ENCODE data around the gene GEMIN7.

- no peak for TF ChIP-seq CTCF (IDR thresholded peaks at IDR 0.05; ENCODE audit: insufficient read depth, low read length, poor library complexity, severe bottlenecking)
- TF ChIP-seq EZH2phosphoT487 (conservative IDR thresholded peaks at IDR 0.05; ENCODE audit: low read length): no peak
Observed at GRCh38 chr19:45071969-45072790, 6.9 kb upstream of the GEMIN7 start.

Data from SU-DHL-6 (cell line).